Neuronal stem cell (in vitro differentiated cells): ENCODE measurements around the gene DCP2.

ENCODE experiments used
- DNase-seq: peaks from one replicate; pipeline ENCODE4 v3.0.0-alpha.2; 2013; ENCODE audit warnings: low spot score
- H2AFZ ChIP-seq: one replicate; pipeline ENCODE4 v1.6.1; 2013; ENCODE audit warnings: mild to moderate bottlenecking, low read length, inconsistent platforms
- H2AK5ac ChIP-seq: 2 replicates; pipeline ENCODE4 v1.6.1; 2013; ENCODE audit warnings: low read depth, mild to moderate bottlenecking, inconsistent platforms, low read length, moderate library complexity, mixed read lengths
- H2BK120ac ChIP-seq: 2 replicates; pipeline ENCODE4 v1.6.1; 2013; ENCODE audit warnings: low read depth, mild to moderate bottlenecking, inconsistent platforms, low read length, moderate library complexity, mixed read lengths
- H2BK12ac ChIP-seq: one replicate; pipeline ENCODE4 v1.6.1; 2013; ENCODE audit warnings: low read length, inconsistent platforms
- H2BK15ac ChIP-seq: 2 replicates; pipeline ENCODE4 v1.6.1; 2013; ENCODE audit warnings: mild to moderate bottlenecking, low read length, inconsistent platforms, mixed read lengths
- H2BK5ac ChIP-seq: one replicate; pipeline ENCODE4 v1.6.1; 2013; ENCODE audit warnings: inconsistent platforms, mild to moderate bottlenecking, low read length, moderate library complexity
- H3K14ac ChIP-seq: one replicate; pipeline ENCODE4 v1.6.1; 2013; ENCODE audit warnings: low read length, inconsistent platforms
- H3K18ac ChIP-seq: 2 replicates; pipeline ENCODE4 v1.6.1; 2013; ENCODE audit warnings: low read length, inconsistent platforms
- H3K23ac ChIP-seq: 2 replicates; pipeline ENCODE4 v1.6.1; 2013; ENCODE audit warnings: low read depth, mild to moderate bottlenecking, mixed read lengths, low read length, inconsistent platforms; ENCODE audit not compliant: poor library complexity
- H3K27ac ChIP-seq: replicated peaks from 3 replicates; pipeline ENCODE4 v1.5.1; 2013; ENCODE audit warnings: low read length, inconsistent platforms
- H3K27me3 ChIP-seq, 3 experiments: 2 replicates each; pipeline ENCODE4 v1.6.1; 2013; ENCODE audit warnings: low read length in 3 of 3, mild to moderate bottlenecking in 2 of 3, inconsistent platforms in 1 of 3, low read depth in 1 of 3, mixed read lengths in 1 of 3, moderate library complexity in 1 of 3; ENCODE audit not compliant: control insufficient read depth in 3 of 3, insufficient read depth in 3 of 3
- H3K36me3 ChIP-seq, 2 donors: replicated peaks in 1 of 2; 2 replicates each; pipeline ENCODE4 v1.6.1; 2013; ENCODE audit warnings: low read length in 2 of 2; ENCODE audit not compliant: control insufficient read depth in 2 of 2, insufficient read depth in 2 of 2
- H3K4ac ChIP-seq: 2 replicates; pipeline ENCODE4 v1.6.1; 2013; ENCODE audit warnings: inconsistent platforms, mild to moderate bottlenecking, low read length, moderate library complexity
- H3K4me1 ChIP-seq, 2 donors: 1 replicate in 1 of 2; 2 replicates in 1 of 2; pipeline ENCODE4 v1.6.1; 2013; ENCODE audit warnings: low read length in 2 of 2, low read depth in 1 of 2; ENCODE audit not compliant: control insufficient read depth in 2 of 2, insufficient read depth in 1 of 2
- H3K4me2 ChIP-seq: one replicate; pipeline ENCODE4 v1.6.1; 2013; ENCODE audit warnings: mild to moderate bottlenecking, low read length, inconsistent platforms; ENCODE audit not compliant: insufficient read depth, poor library complexity, severe bottlenecking
- H3K4me3 ChIP-seq, 2 donors: 2 replicates each; pipeline ENCODE4 v1.5.1; 2013; ENCODE audit warnings: low read length in 2 of 2, mild to moderate bottlenecking in 2 of 2, inconsistent platforms in 1 of 2, moderate library complexity in 1 of 2
- H3K79me1 ChIP-seq: one replicate; pipeline ENCODE4 v1.6.1; 2013; ENCODE audit warnings: low read depth, mild to moderate bottlenecking, inconsistent platforms, low read length, moderate library complexity
- H3K9ac ChIP-seq: one replicate; pipeline ENCODE4 v1.6.1; 2013; ENCODE audit warnings: mild to moderate bottlenecking, low read depth, low read length, inconsistent platforms; ENCODE audit not compliant: poor library complexity
- H3K9me3 ChIP-seq, 2 donors: replicated peaks in 1 of 2; 2 replicates each; pipeline versions ENCODE3 to v1.6.1; 2013; ENCODE audit warnings: low read length in 2 of 2, mild to moderate bottlenecking in 2 of 2, inconsistent platforms in 1 of 2, low read depth in 1 of 2, mixed read lengths in 1 of 2, moderate library complexity in 1 of 2; ENCODE audit not compliant: control insufficient read depth in 2 of 2, insufficient read depth in 1 of 2
- H4K8ac ChIP-seq: one replicate; pipeline ENCODE4 v1.6.1; 2013; ENCODE audit warnings: low read depth, mild to moderate bottlenecking, inconsistent platforms, low read length, moderate library complexity
- H4K91ac ChIP-seq: one replicate; pipeline ENCODE4 v1.6.1; 2013; ENCODE audit warnings: low read length, low read depth, mild to moderate bottlenecking, inconsistent platforms; ENCODE audit not compliant: poor library complexity
- WGBS, 2 donors: extraction: QIAGEN DNeasy Blood & Tissue Kit; methylation state at CpG; one replicate each; pipeline ENCODE4 v1.1.7; 2013; ENCODE audit warnings: missing lambda C conversion rate in 2 of 2, mixed read lengths in 1 of 2; ENCODE audit not compliant: insufficient read length in 2 of 2, insufficient replicate concordance in 1 of 2; ENCODE audit errors: extremely low coverage in 2 of 2; 5-methylcytosine and 5-hydroxymethylcytosine counted together

Gene DCP2

DNA sequence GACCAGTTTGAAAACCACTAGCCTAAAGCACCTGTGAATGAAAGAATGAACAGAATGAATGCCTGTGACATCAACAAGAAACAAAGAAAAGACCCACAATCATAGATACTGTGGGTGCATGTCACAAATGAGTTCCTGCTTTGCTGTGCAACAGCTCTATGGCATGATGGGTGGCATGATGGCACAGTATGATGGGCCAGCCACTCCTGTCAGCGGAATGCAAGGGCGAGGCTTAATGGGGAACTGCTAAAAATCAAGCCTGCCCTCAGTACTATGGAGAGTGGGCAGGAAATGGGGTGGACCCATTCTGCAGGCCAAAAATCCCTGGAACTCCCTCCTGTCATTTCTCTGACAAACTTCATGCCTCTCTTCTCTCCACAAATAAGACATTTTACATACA is 89.0 kb downstream of the DCP2 start:
- H3K18ac ChIP-seq = no peak overlapping the region
- H3K9me3 ChIP-seq = no peaks in the 10 kb centered on the region
- H2BK120ac ChIP-seq = no peak overlapping the region
- H2BK12ac ChIP-seq = no peak overlapping the region
- no peak overlapping the region for H3K4ac ChIP-seq
- H3K4me3 ChIP-seq = no peak overlapping the region
- no peaks in the 10 kb centered on the region for H3K27me3 ChIP-seq
- H3K23ac ChIP-seq = no peak overlapping the region
- H3K4me2 ChIP-seq = no peak overlapping the region
- no peak overlapping the region for H2BK15ac ChIP-seq
- no peaks in the 10 kb centered on the region for H3K79me1 ChIP-seq
- H3K36me3 ChIP-seq = peaks cover 0 to 17% of the 10 kb centered on the region in 2 donors
- no peak for DNase-seq
- H3K27ac ChIP-seq = no peak overlapping the region
- WGBS, 2 donors = no CpG with 5 or more reads among the region's 2 CpGs
- H2AK5ac ChIP-seq = no peak overlapping the region
- no peak overlapping the region for H4K8ac ChIP-seq
- no peak overlapping the region for H3K9ac ChIP-seq
- no peak overlapping the region for H2BK5ac ChIP-seq
- H2AFZ ChIP-seq = no peak overlapping the region
- no peaks in the 10 kb centered on the region for H3K4me1 ChIP-seq
- H4K91ac ChIP-seq = no peak overlapping the region
- H3K14ac ChIP-seq = no peak overlapping the region

DNA sequence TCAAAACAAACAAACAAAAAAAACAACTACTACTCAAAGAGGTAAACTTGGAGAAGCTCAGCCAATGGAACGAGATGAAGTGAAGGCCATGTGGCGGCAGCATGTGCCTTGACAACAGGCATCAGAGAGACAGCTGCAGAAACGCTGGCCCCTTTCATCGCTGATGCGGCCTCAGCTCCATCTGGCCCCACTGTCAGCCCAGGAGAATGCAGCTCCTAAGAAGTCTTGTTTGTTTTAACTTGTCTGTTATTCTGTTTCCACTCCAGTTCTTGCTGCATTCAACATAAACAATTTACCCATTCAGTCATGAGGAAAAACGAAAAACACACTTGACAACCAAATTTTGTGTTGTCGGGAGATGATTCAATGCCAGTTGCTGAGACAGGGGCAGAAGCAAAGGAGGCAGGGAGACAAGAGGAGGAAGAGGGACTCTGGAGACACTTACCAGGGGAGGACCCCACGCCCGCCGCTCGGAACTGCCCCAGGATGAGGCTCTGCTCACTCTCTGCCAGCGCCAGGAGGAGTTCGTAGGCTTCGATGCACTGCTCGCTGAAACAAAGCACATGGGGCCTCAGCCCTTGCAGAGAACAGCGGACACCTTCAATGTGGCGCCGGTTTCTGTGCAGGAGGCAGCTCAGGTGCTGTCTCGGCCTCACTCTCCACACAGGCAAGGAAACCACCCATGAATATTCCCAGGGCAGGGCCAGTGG is 91.2 kb downstream of the DCP2 start:
- no peak overlapping the region for H3K4me2 ChIP-seq
- H2BK15ac ChIP-seq = no peak overlapping the region
- no peaks in the 10 kb centered on the region for H3K27me3 ChIP-seq
- no peak overlapping the region for H3K4ac ChIP-seq
- no peak overlapping the region for H2BK12ac ChIP-seq
- no peak overlapping the region for H3K18ac ChIP-seq
- DNase-seq = no peak
- no peak overlapping the region for H2AFZ ChIP-seq
- no peaks in the 10 kb centered on the region for H3K9me3 ChIP-seq
- no CpG with 5 or more reads among the region's 19 CpGs for WGBS, 2 donors
- H3K27ac ChIP-seq = no peak overlapping the region
- H2BK120ac ChIP-seq = no peak overlapping the region
- H3K4me3 ChIP-seq = no peak overlapping the region
- H3K36me3 ChIP-seq = peaks cover 0 to 14% of the 10 kb centered on the region in 2 donors
- no peak overlapping the region for H2BK5ac ChIP-seq
- no peak overlapping the region for H4K8ac ChIP-seq
- H3K14ac ChIP-seq = no peak overlapping the region
- no peaks in the 10 kb centered on the region for H3K79me1 ChIP-seq
- H3K23ac ChIP-seq = no peak overlapping the region
- no peak overlapping the region for H4K91ac ChIP-seq
- no peak overlapping the region for H3K9ac ChIP-seq
- H3K4me1 ChIP-seq = no peaks in the 10 kb centered on the region
- H2AK5ac ChIP-seq = no peak overlapping the region

DNA sequence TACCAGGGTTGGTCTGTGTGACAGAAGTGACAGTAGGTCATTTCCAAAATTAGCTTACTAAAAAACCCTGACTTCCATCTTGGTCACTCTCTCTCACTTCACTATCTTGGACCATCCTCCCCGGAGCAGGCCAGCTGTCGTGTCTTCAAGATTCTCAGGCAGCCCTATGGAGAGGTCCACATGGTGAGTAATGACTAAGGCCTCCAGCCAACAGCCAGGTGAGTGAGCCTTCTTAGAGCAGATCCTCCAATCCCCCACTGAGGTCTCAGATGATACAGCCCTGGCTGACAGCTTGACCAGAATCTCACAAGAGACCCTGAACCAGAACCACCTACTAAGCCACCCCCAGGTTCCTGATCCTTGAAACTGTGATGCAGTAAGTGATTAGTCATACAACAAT is 92.0 kb downstream of the DCP2 start:
- no peak overlapping the region for H3K23ac ChIP-seq
- H2BK120ac ChIP-seq = no peak overlapping the region
- no peak overlapping the region for H2BK15ac ChIP-seq
- no peak overlapping the region for H3K4me2 ChIP-seq
- H3K9ac ChIP-seq = no peak overlapping the region
- no peak overlapping the region for H3K27ac ChIP-seq
- H3K27me3 ChIP-seq = no peaks in the 10 kb centered on the region
- no peak for DNase-seq
- H3K79me1 ChIP-seq = no peaks in the 10 kb centered on the region
- no peaks in the 10 kb centered on the region for H3K4me1 ChIP-seq
- no peak overlapping the region for H3K4ac ChIP-seq
- no peak overlapping the region for H2BK12ac ChIP-seq
- no peak overlapping the region for H4K91ac ChIP-seq
- H2BK5ac ChIP-seq = no peak overlapping the region
- H3K4me3 ChIP-seq = no peak overlapping the region
- H2AK5ac ChIP-seq = no peak overlapping the region
- no peaks in the 10 kb centered on the region for H3K9me3 ChIP-seq
- WGBS, 2 donors = no CpG with 5 or more reads among the region's 2 CpGs
- H3K14ac ChIP-seq = no peak overlapping the region
- no peak overlapping the region for H3K18ac ChIP-seq
- H3K36me3 ChIP-seq = peaks cover 0 to 7% of the 10 kb centered on the region in 2 donors
- no peak overlapping the region for H2AFZ ChIP-seq
- H4K8ac ChIP-seq = no peak overlapping the region
